IMR-90 (cell line): Measurements from ENCODE around the gene TTC24. TPM values are rescaled to one million over a fixed set of nuclear protein-coding genes. Genes with fewer than 3 reads are reported as not detected.

Experiments
- ATAC-seq: fragments of 200-7000 bp; cut with Tn5 transposase; 2 replicates; pipeline ENCODE4 v1.9.1; 2020; ENCODE audit warnings: low read depth, mild to moderate bottlenecking, moderate library complexity
- BruUV-seq: library from RNA; stranded (reverse); fragments of 400-500 nt; replicated peaks from 2 replicates; lab custom pipeline; 2021; lab: Mats Ljungman, UMichigan
- CTCF ChIA-PET: fragments of 300-600 bp; formaldehyde crosslinking; extraction: SDS; loops from one replicate; lab custom pipeline; 2021; ENCODE audit warnings: antibody characterized with exemption; lab: Yijun Ruan, JAX
- POLR2A ChIA-PET: fragments of 300-600 bp; sonication (Branson Sonifier 250); formaldehyde crosslinking; loops from one replicate; lab custom pipeline; 2022; ENCODE audit warnings: antibody characterized with exemption; ENCODE audit not compliant: unreplicated experiment; lab: Charles Lee
- DNase-seq: peaks from one replicate; pipeline ENCODE4 v3.0.0; 2013
- H2AFZ ChIP-seq: replicated peaks from 2 replicates; pipeline ENCODE3; 2013; ENCODE audit warnings: low read length, mild to moderate bottlenecking; ENCODE audit not compliant: poor library complexity
- H2AK5ac ChIP-seq: 2 replicates; pipeline ENCODE4 v1.6.1; 2013; ENCODE audit warnings: low read depth, low read length, inconsistent platforms
- H2AK9ac ChIP-seq: replicated peaks from 2 replicates; pipeline ENCODE3; 2013; ENCODE audit warnings: mild to moderate bottlenecking, low read depth, low read length, moderate library complexity; ENCODE audit not compliant: poor library complexity
- H2BK120ac ChIP-seq: 2 replicates; pipeline ENCODE4 v1.6.1; 2013; ENCODE audit warnings: low read depth, low read length, inconsistent platforms
- H2BK15ac ChIP-seq: 3 replicates; pipeline ENCODE4 v1.6.1; 2013; ENCODE audit warnings: low read depth, low read length, inconsistent platforms
- H2BK20ac ChIP-seq: 2 replicates; pipeline ENCODE4 v1.6.1; 2013; ENCODE audit warnings: low read depth, mild to moderate bottlenecking, inconsistent platforms, low read length, moderate library complexity
- H2BK5ac ChIP-seq: 2 replicates; pipeline ENCODE4 v1.6.1; 2013; ENCODE audit warnings: mild to moderate bottlenecking, low read depth, low read length, inconsistent platforms; ENCODE audit not compliant: poor library complexity, severe bottlenecking
- H3K14ac ChIP-seq: replicated peaks from 2 replicates; pipeline ENCODE4 v1.6.1; 2013; ENCODE audit warnings: low read depth, low read length, inconsistent platforms
- H3K18ac ChIP-seq: 2 replicates; pipeline ENCODE4 v1.6.1; 2013; ENCODE audit warnings: low read depth, low read length, control low read depth
- H3K23ac ChIP-seq: 2 replicates; pipeline ENCODE4 v1.6.1; 2013; ENCODE audit warnings: low read depth, low read length, inconsistent platforms
- H3K27ac ChIP-seq: 2 replicates; pipeline ENCODE4 v1.5.1; 2013; ENCODE audit warnings: mild to moderate bottlenecking, control low read depth, low read length; ENCODE audit not compliant: insufficient read depth
- H3K27me3 ChIP-seq: 2 replicates; pipeline ENCODE4 v1.6.1; 2013; ENCODE audit warnings: low read length; ENCODE audit not compliant: control insufficient read depth, insufficient read depth
- H3K36me3 ChIP-seq: 2 replicates; pipeline ENCODE4 v1.6.1; 2013; ENCODE audit warnings: low read length, mixed read lengths; ENCODE audit not compliant: control insufficient read depth, insufficient read depth
- H3K4ac ChIP-seq: 2 replicates; pipeline ENCODE4 v1.6.1; 2013; ENCODE audit warnings: low read depth, low read length, inconsistent platforms
- H3K4me1 ChIP-seq: 2 replicates; pipeline ENCODE4 v1.6.1; 2013; ENCODE audit warnings: low read length, mixed read lengths; ENCODE audit not compliant: control insufficient read depth, insufficient read depth
- H3K4me2 ChIP-seq: 2 replicates; pipeline ENCODE4 v1.6.1; 2013; ENCODE audit warnings: low read depth, mild to moderate bottlenecking, control low read depth, low read length, moderate library complexity
- H3K4me3 ChIP-seq: 2 replicates; pipeline ENCODE4 v1.5.1; 2013; ENCODE audit warnings: low read depth, mild to moderate bottlenecking, control low read depth, low read length, moderate library complexity; ENCODE audit not compliant: insufficient read depth
- H3K56ac ChIP-seq: 2 replicates; pipeline ENCODE4 v1.6.1; 2013; ENCODE audit warnings: low read length, inconsistent platforms; ENCODE audit not compliant: insufficient read depth; ENCODE audit errors: extremely low read depth
- H3K79me1 ChIP-seq, 2 experiments: 2 replicates each; pipeline ENCODE4 v1.6.1; 2013; ENCODE audit warnings: low read length in 2 of 2, inconsistent platforms in 1 of 2, low read depth in 1 of 2
- H3K9ac ChIP-seq: 2 replicates; pipeline ENCODE4 v1.6.1; 2013; ENCODE audit warnings: low read depth, low read length, control low read depth
- H3K9me1 ChIP-seq: 2 replicates; pipeline ENCODE4 v1.6.1; 2013; ENCODE audit warnings: low read length, inconsistent platforms; ENCODE audit not compliant: insufficient read depth
- H3K9me3 ChIP-seq: 2 replicates; pipeline ENCODE4 v1.6.1; 2013; ENCODE audit warnings: low read length; ENCODE audit not compliant: control insufficient read depth, insufficient read depth
- H4K20me1 ChIP-seq: 2 replicates; pipeline ENCODE4 v1.6.1; 2013; ENCODE audit warnings: low read length, inconsistent platforms; ENCODE audit not compliant: insufficient read depth
- H4K5ac ChIP-seq: 2 replicates; pipeline ENCODE4 v1.6.1; 2013; ENCODE audit warnings: mild to moderate bottlenecking, low read depth, low read length, control low read depth
- H4K8ac ChIP-seq, 2 experiments: 2 replicates each; pipeline ENCODE4 v1.6.1; 2013; ENCODE audit warnings: low read depth in 2 of 2, low read length in 2 of 2, control low read depth in 1 of 2, inconsistent platforms in 1 of 2
- H4K91ac ChIP-seq: 2 replicates; pipeline ENCODE4 v1.6.1; 2013; ENCODE audit warnings: low read depth, low read length, inconsistent platforms; ENCODE audit not compliant: insufficient read depth
- BHLHE40 ChIP-seq: fragments of 150-350 bp; IDR thresholded peaks from 2 replicates; pipeline ENCODE4 v1.6.1; 2016; ENCODE audit warnings: mild to moderate bottlenecking, low read depth, low read length
- CEBPB ChIP-seq: IDR thresholded peaks from 2 replicates; pipeline ENCODE4 v1.6.1; 2012; ENCODE audit warnings: low read depth, low read length, improper control_type of control experiment
- CHD1 ChIP-seq: IDR thresholded peaks from 2 replicates; pipeline ENCODE4 v1.6.1; 2012; ENCODE audit warnings: low read depth, low read length, improper control_type of control experiment
- CTCF ChIP-seq: conservative IDR thresholded peaks from 2 replicates; pipeline ENCODE4 v1.5.1; 2012; ENCODE audit warnings: mild to moderate bottlenecking, low read depth, low read length, improper control_type of control experiment
- FOS ChIP-seq: fragments of 150-350 bp; IDR thresholded peaks from 2 replicates; pipeline ENCODE4 v1.6.1; 2016; ENCODE audit warnings: low read depth, low read length
- MAFK ChIP-seq: IDR thresholded peaks from 2 replicates; pipeline ENCODE4 v1.6.1; 2012; ENCODE audit warnings: low read depth, low read length, improper control_type of control experiment
- MAZ ChIP-seq: IDR thresholded peaks from 2 replicates; pipeline ENCODE4 v1.6.1; 2012; ENCODE audit warnings: low read depth, mild to moderate bottlenecking, low read length, improper control_type of control experiment, moderate library complexity, borderline replicate concordance
- MXI1 ChIP-seq: IDR thresholded peaks from 2 replicates; pipeline ENCODE4 v1.6.1; 2012; ENCODE audit warnings: low read depth, mild to moderate bottlenecking, low read length, moderate library complexity, borderline replicate concordance
- NFE2L2 ChIP-seq: fragments of 150-350 bp; IDR thresholded peaks from 2 replicates; pipeline ENCODE4 v1.6.1; 2016; ENCODE audit warnings: low read depth, mild to moderate bottlenecking, low read length
- POLR2A ChIP-seq: IDR thresholded peaks from 2 replicates; pipeline ENCODE4 v1.6.1; 2012; ENCODE audit warnings: mild to moderate bottlenecking, low read depth, low read length
- RAD21 ChIP-seq: IDR thresholded peaks from 2 replicates; pipeline ENCODE4 v1.6.1; 2012; ENCODE audit warnings: low read length, improper control_type of control experiment
- RCOR1 ChIP-seq: IDR thresholded peaks from 2 replicates; pipeline ENCODE4 v1.6.1; 2012; ENCODE audit warnings: mild to moderate bottlenecking, low read length, improper control_type of control experiment; ENCODE audit not compliant: insufficient replicate concordance
- RFX5 ChIP-seq: IDR thresholded peaks from 2 replicates; pipeline ENCODE4 v1.8.0; 2012; ENCODE audit warnings: low read depth, mild to moderate bottlenecking, low read length, moderate library complexity
- SMC3 ChIP-seq: fragments of 150-350 bp; IDR thresholded peaks from 2 replicates; pipeline ENCODE4 v1.6.1; 2016; ENCODE audit warnings: low read depth, mild to moderate bottlenecking, antibody characterized with exemption, low read length, moderate library complexity
- WGBS, 2 experiments: methylation state at CpG; one replicate each; pipeline versions ENCODE4 v1.1.5 to v1.1.7; 2013; ENCODE audit warnings: missing lambda C conversion rate in 2 of 2; ENCODE audit not compliant: insufficient read length in 1 of 2; ENCODE audit errors: extremely low coverage in 2 of 2; 5-methylcytosine and 5-hydroxymethylcytosine counted together
- dilution Hi-C: fragments of 300-500 bp; cut with HindIII; formaldehyde crosslinking; loops from one replicate; pipeline ENCODE4 v1.14.3; 2018; ENCODE audit warnings: low sequenced_read_pairs; ENCODE audit not compliant: unreplicated experiment
- in situ Hi-C: fragments of 300-500 bp; cut with MboI; formaldehyde crosslinking; loops from 3 replicates; pipeline ENCODE4 v1.14.3; 2019; ENCODE audit warnings: low sequenced_read_pairs, inconsistent platforms, mixed read lengths
- intact Hi-C: fragments of 100-400 bp; cut with micrococcal nuclease; formaldehyde crosslinking; loops from 2 replicates; pipeline ENCODE4 v1.10.0; 2022
- polyA plus RNA-seq, 3 experiments: library from polyadenylated mRNA; depleted of rRNA; stranded (reverse); fragments of >200 nt; gene quantifications; 2 replicates each; pipeline ENCODE4 v1.2.3, GENCODE V29; 2012; ENCODE audit warnings: low replicate concordance in 1 of 3
- total RNA-seq: library from RNA; depleted of rRNA; stranded (reverse); fragments of >200 nt; gene quantifications from 2 replicates; pipeline ENCODE4 v1.2.3, GENCODE V29; 2012
- TF ChIP-seq, protein P1 (sequence below): fragments of 150-350 bp; IDR thresholded peaks from 2 replicates; pipeline ENCODE4 v1.6.1; 2016; ENCODE audit warnings: low read depth, mild to moderate bottlenecking, low read length, moderate library complexity, borderline replicate concordance
- TF ChIP-seq, protein P2 (sequence below): fragments of 150-350 bp; IDR thresholded peaks from 2 replicates; pipeline ENCODE4 v1.6.1; 2017; ENCODE audit warnings: mild to moderate bottlenecking, antibody characterized with exemption, low read length, low read depth

TTC24 gene
- total and polyA plus RNA-seq, 2 of the 4 experiments (the other 2 are of a cell fraction) = not detected

DNA sequence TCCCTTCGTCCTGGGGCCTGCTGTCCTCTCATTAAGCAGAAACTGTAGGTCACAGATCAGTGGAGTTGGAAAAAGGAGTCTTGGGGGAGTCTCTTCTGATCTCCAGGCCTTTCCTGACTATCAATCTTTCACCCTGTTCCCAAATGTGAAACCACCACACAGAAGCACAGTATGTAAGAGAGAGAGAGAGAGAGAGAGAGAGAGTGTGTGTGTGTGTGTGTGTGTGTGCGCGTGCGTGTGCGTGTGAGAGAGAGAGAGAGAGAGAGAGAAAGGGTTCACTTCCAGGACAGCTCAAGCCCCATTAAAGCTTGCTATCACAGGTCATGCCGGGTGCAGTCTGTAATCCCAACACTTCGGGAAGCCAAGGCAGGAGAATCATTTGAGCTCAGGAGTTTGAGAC, 1.5 kb upstream of the TTC24 start:
- H2BK120ac ChIP-seq = no peak overlapping the region
- ATAC-seq (no peak), DNase-seq (no peak)
- no peak overlapping the region for H4K8ac ChIP-seq
- H3K14ac ChIP-seq = no peak overlapping the region
- H3K9ac ChIP-seq = no peak overlapping the region; the same call in 1 of the 2 replicates
- no peak overlapping the region for H3K4me2 ChIP-seq
- no peak overlapping the region for H3K4me3 ChIP-seq
- H2BK15ac ChIP-seq = no peak overlapping the region
- H3K27ac ChIP-seq = no peak overlapping the region
- H3K27me3 ChIP-seq = peaks cover 20% of the 10 kb centered on the region
- intact Hi-C loops = no loop called here
- H3K9me1 ChIP-seq = no peaks in the 10 kb centered on the region
- no peak overlapping the region for H2BK20ac ChIP-seq
- H3K4me1 ChIP-seq = no peaks in the 10 kb centered on the region
- no peak overlapping the region for H2AFZ ChIP-seq
- no CpG with 5 or more reads among the region's 7 CpGs for WGBS, 2 experiments
- no peaks in the 10 kb centered on the region for H3K79me1 ChIP-seq
- CTCF ChIA-PET = no interaction called here
- no peak overlapping the region for H3K18ac ChIP-seq
- no peak overlapping the region for H2AK9ac ChIP-seq
- H4K5ac ChIP-seq = no peak overlapping the region
- H3K23ac ChIP-seq = no peak overlapping the region
- TF ChIP-seq, protein P1, sequence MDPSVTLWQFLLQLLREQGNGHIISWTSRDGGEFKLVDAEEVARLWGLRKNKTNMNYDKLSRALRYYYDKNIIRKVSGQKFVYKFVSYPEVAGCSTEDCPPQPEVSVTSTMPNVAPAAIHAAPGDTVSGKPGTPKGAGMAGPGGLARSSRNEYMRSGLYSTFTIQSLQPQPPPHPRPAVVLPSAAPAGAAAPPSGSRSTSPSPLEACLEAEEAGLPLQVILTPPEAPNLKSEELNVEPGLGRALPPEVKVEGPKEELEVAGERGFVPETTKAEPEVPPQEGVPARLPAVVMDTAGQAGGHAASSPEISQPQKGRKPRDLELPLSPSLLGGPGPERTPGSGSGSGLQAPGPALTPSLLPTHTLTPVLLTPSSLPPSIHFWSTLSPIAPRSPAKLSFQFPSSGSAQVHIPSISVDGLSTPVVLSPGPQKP = no peak
- TF ChIP-seq RAD21 (no peak), NFE2L2 (no peak), RFX5 (no peak), MAZ (no peak), FOS (no peak), CHD1 (no peak), POLR2A (no peak), BHLHE40 (no peak), CTCF (no peak), RCOR1 (no peak), CEBPB (no peak), MXI1 (no peak), SMC3 (no peak), MAFK (no peak)
- TF ChIP-seq, protein P2, sequence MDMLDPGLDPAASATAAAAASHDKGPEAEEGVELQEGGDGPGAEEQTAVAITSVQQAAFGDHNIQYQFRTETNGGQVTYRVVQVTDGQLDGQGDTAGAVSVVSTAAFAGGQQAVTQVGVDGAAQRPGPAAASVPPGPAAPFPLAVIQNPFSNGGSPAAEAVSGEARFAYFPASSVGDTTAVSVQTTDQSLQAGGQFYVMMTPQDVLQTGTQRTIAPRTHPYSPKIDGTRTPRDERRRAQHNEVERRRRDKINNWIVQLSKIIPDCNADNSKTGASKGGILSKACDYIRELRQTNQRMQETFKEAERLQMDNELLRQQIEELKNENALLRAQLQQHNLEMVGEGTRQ = no peak
- no peaks in the 10 kb centered on the region for H3K36me3 ChIP-seq
- H3K9me3 ChIP-seq = no peaks in the 10 kb centered on the region
- H4K91ac ChIP-seq = no peak overlapping the region
- POLR2A ChIA-PET = no interaction called here
- no peak overlapping the region for H2BK5ac ChIP-seq
- dilution Hi-C loops = no loop called here
- H3K4ac ChIP-seq = no peak overlapping the region
- H2AK5ac ChIP-seq = no peak overlapping the region
- in situ Hi-C loops = no loop called here
- no TSS peak for BruUV-seq
- no peak overlapping the region for H3K56ac ChIP-seq
- no peaks in the 10 kb centered on the region for H4K20me1 ChIP-seq
